HG03460 (cell line): ENCODE data around the gene VAV1.
"Not testable (repeated sequence)": the region's sequence is repeated elsewhere in the genome, so short reads cannot be mapped to it uniquely, and the experiment has no call there.

Experiments used
- ATAC-seq: cut with Tn5 transposase; IDR thresholded peaks from one replicate; pipeline ENCODE4 v1.9.1; 2021; ENCODE audit not compliant: unreplicated experiment

Gene VAV1

GRCh38 chr19:6817179-6817578 lies 44.7 kb downstream of the VAV1 start:
- no peak for ATAC-seq

DNA sequence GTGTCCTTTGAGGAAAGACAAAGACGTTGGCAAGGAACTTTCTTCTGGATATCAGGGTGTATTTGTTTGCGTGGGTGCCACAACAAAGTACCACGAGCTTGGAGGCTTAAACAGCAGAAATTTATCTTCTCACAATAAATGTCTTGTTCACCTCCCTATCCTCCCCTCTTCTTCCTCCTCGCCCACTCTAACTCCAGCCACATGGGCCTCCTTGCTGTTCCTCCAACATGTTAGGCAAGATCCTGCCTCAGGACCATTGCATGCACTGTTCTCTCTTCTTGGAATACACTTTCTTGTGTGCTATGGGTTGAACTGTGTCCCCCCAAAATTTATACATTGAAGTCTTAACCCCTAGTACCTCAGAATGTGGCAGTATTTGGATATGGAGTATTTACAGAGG lies 45.7 kb downstream of the VAV1 start:
- no peak for ATAC-seq

- ATAC-seq, result no peak
These were observed 46.8 kb downstream of the VAV1 start for GRCh38 chr19:6819323-6819722.

GRCh38 chr19:6820237-6820636 lies 47.7 kb downstream of the VAV1 start:
- no peak for ATAC-seq

GRCh38 chr19:6821639-6822310 lies 49.3 kb downstream of the VAV1 start:
- no peak for ATAC-seq

- ATAC-seq, result no peak
These were observed 49.8 kb downstream of the VAV1 start for GRCh38 chr19:6822311-6822670.

DNA sequence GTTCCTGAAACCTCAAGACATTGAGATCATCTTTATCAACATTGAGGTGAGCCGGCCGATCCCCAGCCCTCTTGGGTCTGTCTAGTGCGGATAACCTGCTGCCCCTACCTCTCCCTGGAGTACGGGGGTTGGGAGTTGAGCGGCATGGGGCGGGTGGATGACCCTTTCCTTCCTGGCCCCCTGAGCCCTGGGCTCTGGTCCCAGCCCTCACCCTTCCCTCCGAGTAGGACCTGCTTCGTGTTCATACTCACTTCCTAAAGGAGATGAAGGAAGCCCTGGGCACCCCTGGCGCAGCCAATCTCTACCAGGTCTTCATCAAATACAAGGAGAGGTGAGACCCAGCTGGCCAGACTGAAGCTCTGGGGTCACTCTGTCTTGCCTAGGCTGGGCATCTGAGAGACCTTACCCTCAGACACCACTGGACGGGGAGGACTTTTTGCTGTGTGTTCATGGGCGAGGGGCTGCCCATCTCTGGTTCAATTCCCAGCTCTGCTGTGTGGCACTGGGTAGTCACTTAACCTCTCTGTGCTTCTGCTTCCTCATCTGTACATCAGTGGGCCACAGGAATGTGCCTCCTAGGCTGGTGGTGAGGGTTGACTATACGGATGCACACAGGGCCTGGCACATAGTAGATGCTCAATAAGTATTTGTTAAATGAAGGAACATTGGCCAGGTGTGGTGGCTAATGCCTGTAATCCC lies 52.7 kb downstream of the VAV1 start:
- no peak for ATAC-seq

DNA sequence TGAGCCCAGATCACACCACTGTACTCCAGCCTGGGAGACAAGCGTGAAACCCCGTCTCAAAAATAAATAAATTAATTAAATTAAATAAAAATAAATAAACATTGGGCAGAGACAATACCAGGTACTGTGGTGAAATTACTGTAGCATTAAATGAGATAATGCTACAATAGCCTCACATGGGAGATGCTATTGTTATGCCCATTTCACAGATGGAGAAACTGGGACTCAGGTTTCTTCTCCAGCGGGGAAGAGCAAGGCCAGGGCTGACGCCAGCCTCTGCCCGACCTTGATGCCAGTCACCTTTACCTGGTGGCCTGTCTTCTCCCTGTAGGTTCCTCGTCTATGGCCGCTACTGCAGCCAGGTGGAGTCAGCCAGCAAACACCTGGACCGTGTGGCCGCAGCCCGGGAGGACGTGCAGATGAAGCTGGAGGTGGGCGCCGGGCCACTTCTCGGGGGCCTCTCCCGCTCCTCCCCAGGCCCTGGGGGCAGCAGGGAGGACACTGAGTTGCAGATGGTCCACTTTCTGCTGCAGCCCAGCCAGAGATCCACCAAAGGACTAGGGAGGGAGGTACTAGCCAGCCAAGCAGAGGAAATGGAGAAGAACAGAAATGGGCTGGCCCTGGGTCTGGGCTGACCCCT lies 53.9 kb downstream of the VAV1 start:
- no peak for ATAC-seq

DNA sequence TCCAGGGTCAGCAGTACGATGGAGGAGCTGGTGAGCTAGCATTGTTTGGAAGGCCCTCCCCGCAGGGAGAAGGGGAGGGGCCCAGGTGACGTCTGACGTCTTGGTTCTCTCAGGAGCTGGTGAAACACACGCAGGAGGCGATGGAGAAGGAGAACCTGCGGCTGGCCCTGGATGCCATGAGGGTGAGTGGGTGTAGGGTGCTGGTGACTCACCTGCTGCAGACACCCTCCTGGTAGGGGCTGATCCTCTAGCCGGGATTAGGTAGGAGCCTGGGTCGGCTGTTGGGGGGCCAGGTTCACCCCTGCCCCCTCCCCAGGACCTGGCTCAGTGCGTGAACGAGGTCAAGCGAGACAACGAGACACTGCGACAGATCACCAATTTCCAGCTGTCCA lies 55.8 kb downstream of the VAV1 start:
- no peak for ATAC-seq

DNA sequence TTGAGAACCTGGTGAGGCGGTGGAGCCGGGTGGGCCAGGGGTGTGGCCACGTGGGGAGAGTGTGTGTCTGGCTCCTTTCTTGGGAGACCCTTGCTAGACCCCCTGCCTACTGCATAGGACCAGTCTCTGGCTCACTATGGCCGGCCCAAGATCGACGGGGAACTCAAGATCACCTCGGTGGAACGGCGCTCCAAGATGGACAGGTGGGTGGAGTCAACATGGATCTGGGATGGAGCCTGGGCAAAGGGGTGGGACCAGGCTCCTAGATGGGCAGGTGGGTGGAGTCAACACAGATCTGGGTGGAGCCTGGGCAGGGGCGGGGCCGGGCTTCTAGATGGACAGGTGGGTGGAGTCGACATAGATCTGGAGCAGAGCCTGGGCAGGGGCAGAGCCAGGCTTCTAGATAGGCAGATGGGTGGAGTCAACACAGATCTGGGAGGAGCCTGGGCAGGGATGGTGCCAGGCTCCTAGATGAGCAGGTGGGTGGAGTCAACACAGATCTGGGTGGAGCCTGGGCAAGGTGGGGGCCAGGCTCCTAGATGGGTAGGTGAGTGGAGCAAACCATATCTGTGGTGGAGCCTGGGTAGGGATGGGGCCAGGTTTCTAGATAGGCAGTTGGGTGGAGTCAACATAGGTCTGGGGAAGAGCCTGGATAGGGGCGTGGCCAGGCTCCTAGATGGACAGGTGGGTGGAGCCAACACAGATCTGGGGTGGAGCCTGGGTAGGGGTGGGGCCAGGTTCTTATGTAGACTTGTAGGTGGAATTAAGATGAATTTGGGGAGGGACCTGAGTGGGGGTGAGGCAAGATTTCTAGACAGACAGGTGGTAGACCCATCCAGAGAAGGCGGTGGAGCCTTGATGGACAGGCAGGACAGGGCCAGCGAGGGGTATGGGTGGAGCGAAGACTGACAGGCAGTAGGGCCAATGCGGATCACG lies 56.5 kb downstream of the VAV1 start:
- no peak for ATAC-seq

DNA sequence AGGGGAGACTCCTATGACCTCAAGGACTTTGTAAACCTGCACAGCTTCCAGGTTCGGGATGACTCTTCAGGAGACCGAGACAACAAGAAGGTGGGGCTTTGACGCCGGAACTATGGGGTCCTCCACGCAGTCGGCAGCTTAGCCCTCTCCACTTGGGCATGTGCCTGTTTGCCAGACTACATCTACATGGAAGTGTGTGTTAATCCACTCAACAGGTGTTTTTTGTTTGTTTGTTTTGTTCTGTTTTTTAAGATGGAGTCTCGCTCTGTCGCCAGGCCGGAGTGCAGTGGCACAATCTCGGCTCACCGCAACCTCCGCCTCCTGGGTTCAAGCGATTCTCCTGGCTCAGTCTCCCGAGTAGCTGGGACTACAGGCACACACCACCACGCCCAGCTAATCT lies 57.3 kb downstream of the VAV1 start:
- not testable (repeated sequence) for ATAC-seq

GRCh38 chr19:6831084-6831483 lies 58.6 kb downstream of the VAV1 start:
- ATAC-seq, result not testable (repeated sequence)

DNA sequence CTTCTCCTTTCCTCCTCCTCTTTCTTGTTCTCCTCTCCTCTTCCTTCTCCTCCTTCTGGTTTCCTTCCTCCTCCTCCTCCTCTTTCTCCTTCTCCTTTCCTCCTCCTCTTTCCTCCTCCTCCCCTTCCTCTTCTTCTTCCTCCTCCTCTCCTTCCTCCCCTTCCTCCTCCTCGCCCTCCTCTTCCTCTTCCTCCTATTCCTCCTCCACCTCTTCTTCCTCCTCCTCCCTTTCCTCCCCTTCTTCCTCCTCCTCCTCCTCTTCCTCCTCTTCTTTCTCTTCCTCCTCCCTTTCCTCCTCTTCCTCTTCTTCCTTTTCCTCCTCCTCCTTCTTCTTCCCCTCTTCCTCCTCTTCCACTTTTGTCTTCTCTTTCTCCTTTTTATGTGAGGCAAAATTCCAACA lies 59.9 kb downstream of the VAV1 start:
- no peak for ATAC-seq

DNA sequence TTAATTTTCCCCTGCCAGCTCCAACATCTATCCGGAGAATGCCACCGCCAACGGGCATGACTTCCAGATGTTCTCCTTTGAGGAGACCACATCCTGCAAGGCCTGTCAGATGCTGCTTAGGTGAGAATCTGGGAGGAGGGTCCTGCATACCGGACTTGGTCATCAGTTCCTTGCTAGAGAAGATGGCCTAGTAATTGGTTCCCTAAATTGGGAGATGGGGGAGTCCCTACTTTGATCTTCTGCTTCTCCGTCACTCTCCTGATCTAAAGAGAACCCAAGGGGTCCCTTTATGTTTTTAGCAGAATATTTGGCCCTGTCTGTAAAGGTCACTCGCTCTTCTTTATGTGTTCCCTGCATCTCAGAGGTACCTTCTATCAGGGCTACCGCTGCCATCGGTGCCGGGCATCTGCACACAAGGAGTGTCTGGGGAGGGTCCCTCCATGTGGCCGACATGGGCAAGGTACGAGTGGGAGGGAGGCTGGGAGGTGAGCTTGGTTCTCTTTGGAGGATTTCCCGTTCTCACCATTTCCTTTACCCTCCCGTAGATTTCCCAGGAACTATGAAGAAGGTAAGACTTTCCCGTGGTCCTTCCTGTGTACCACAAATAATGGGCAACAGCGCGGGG lies 60.8 kb downstream of the VAV1 start:
- no peak for ATAC-seq

DNA sequence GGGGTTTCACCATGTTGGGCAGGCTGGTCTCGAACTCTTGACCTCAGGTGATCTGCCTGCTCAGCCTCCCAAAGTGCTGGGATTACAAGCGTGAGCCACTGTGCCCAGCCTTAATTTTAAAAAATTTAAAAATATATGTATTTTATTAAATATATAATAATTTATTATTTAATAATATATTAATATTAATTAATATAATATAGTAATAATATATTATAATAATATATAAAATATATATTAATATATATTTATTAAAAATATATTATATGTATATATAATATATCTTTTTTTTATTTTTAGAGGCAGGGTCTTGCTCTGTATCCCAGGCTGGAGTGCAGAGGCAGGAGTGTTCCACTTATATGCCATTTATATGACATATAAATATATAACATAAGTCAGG lies 61.9 kb downstream of the VAV1 start:
- ATAC-seq, result no peak

GRCh38 chr19:6835501-6835900 lies 63.0 kb downstream of the VAV1 start:
- no peak for ATAC-seq

DNA sequence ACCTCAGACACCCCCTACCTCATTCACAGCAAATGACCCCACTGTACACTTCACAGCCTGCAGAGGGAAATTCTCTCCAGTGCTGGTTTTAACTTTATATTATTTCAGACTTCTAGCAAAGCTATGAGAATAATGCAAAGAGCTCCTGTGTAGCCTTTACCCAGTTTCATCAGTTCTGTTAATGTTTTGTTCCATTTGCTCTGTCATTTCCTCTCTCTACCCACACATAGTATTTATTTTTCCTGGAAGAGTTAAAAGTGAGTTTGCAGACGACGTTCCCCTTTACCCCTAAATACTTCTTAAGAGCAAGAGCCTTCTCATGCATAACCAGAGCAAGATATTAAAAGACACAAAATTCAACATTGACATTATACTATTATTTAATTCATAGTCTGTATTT lies 65.0 kb downstream of the VAV1 start:
- ATAC-seq, result no peak

DNA sequence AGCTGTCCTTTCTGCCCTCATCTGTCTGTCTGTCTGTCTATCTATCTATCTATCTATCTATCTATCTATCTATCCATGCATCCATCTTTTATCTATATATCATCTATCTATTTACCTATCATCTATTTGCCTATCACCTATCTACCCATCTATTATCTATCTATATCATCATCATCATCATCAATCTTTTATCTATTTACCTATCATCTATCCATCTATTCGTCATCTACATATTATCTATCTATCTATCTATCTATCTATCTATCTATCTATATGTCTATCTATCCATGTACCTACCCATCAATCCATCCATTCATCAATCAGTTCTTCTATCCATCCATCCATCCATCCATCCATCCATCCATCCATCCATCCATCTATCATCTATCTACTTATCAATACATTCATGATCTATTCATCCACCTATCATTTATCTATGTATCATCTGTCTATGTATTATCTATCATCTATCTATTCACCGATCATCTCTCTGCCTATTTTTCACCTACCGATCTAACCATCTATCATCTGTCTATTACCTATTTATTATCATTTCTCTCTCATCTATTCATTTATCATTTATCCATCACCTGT lies 65.7 kb downstream of the VAV1 start:
- ATAC-seq, result no peak

GRCh38 chr19:6842871-6843607 lies 70.5 kb downstream of the VAV1 start:
- ATAC-seq, result no peak

- no peak for ATAC-seq
These were observed 75.3 kb downstream of the VAV1 start for GRCh38 chr19:6847828-6848200.
